CD4-positive, CD25-positive, alpha-beta regulatory T cell (primary cell): ENCODE measurements around the gene MVB12B. TPM values are rescaled to one million over a fixed set of nuclear protein-coding genes. Genes with fewer than 3 reads are reported as not detected.

Experiments used
- ATAC-seq, 2 donors: fragments of 150-1000 bp; cut with Tn5 transposase; one replicate each; pipeline ENCODE4 v1.10.0; 2021; ENCODE audit warnings: low read depth in 2 of 2, moderate number of reproducible peaks in 2 of 2, moderate library complexity in 1 of 2
- DNase-seq, 3 donors: peaks; one replicate each; pipeline versions ENCODE4 v3.0.0 to v3.0.0-alpha.2; 2012 to 2022; ENCODE audit warnings: mixed read lengths in 1 of 3
- H3K27ac ChIP-seq: one replicate; pipeline ENCODE4 v1.7.0; 2013; ENCODE audit warnings: mild to moderate bottlenecking, low read length; ENCODE audit not compliant: insufficient read depth, poor library complexity, severe bottlenecking
- H3K27me3 ChIP-seq: one replicate; pipeline ENCODE4 v1.7.0; 2013; ENCODE audit warnings: low read length; ENCODE audit not compliant: control insufficient read depth, insufficient read depth
- H3K36me3 ChIP-seq: one replicate; pipeline ENCODE4 v1.7.0; 2013; ENCODE audit warnings: mild to moderate bottlenecking, low read length, moderate library complexity; ENCODE audit not compliant: control insufficient read depth, insufficient read depth
- H3K4me1 ChIP-seq: 2 replicates; pipeline ENCODE4 v1.7.0; 2013; ENCODE audit warnings: mild to moderate bottlenecking, low read length; ENCODE audit not compliant: insufficient read depth, control insufficient read depth, poor library complexity, severe bottlenecking
- H3K4me3 ChIP-seq: one replicate; pipeline ENCODE4 v1.7.0; 2013; ENCODE audit warnings: low read depth, mild to moderate bottlenecking, low read length, moderate library complexity
- H3K9me3 ChIP-seq, 2 experiments: 1 replicate in 1 of 2; 2 replicates in 1 of 2; pipeline ENCODE4 v1.7.0; 2013; ENCODE audit warnings: low read length in 2 of 2, mild to moderate bottlenecking in 1 of 2, moderate library complexity in 1 of 2; ENCODE audit not compliant: control insufficient read depth in 2 of 2
- H3K27ac Mint-ChIP-seq, 3 donors: one replicate each; pipeline ENCODE4 v1.8.0; 2020 to 2022; ENCODE audit warnings: mild to moderate bottlenecking in 3 of 3, mixed read lengths in 3 of 3, moderate library complexity in 2 of 3
- H3K27me3 Mint-ChIP-seq: one replicate; pipeline ENCODE4 v1.8.0; 2022; ENCODE audit warnings: mild to moderate bottlenecking, mixed read lengths
- H3K36me3 Mint-ChIP-seq: one replicate; pipeline ENCODE4 v1.8.0; 2020; ENCODE audit warnings: mixed read lengths
- H3K4me1 Mint-ChIP-seq, 4 donors: one replicate each; pipeline ENCODE4 v1.8.0; 2020 to 2022; ENCODE audit warnings: mixed read lengths in 4 of 4, mild to moderate bottlenecking in 1 of 4
- H3K4me3 Mint-ChIP-seq, 4 donors: one replicate each; pipeline ENCODE4 v1.8.0; 2020 to 2022; ENCODE audit warnings: mild to moderate bottlenecking in 4 of 4, mixed read lengths in 4 of 4, moderate library complexity in 3 of 4
- H3K9me3 Mint-ChIP-seq, 7 donors: one replicate each; pipeline ENCODE4 v1.8.0; 2020 to 2022; ENCODE audit warnings: mixed read lengths in 7 of 7, mild to moderate bottlenecking in 3 of 7, moderate library complexity in 2 of 7
- polyA plus RNA-seq, 4 donors: library from polyadenylated mRNA; unstranded; fragments of 300-500 nt; fragmentation: Illumina TruSeq; gene quantifications; one replicate each; pipeline ENCODE4 v1.2.3, GENCODE V29; 2021
- total RNA-seq: library from RNA; stranded (reverse); gene quantifications from one replicate; pipeline ENCODE4 v1.2.3, GENCODE V29; 2022

The MVB12B gene
- total and polyA plus RNA-seq, 5 donors from 2014 or later, result 0.60 to 5.1 (median 1.4) TPM

GRCh38 chr9:126304207-126304970, 22.2 kb upstream of the MVB12B start:
- H3K9me3 ChIP-seq, result no peaks in the 10 kb centered on the region
- peaks cover 0 to 8% (median 4%) of the 10 kb centered on the region in 4 donors for H3K4me1 Mint-ChIP-seq
- H3K27ac ChIP-seq, result no peak overlapping the region
- no peaks in the 10 kb centered on the region for H3K36me3 Mint-ChIP-seq
- H3K4me3 ChIP-seq, result no peak overlapping the region
- no peak for DNase-seq
- no peaks in the 10 kb centered on the region for H3K9me3 Mint-ChIP-seq
- no peak overlapping the region for H3K27ac Mint-ChIP-seq
- ATAC-seq, result no peak
- H3K27me3 Mint-ChIP-seq, result peaks cover 6% of the 10 kb centered on the region
- H3K27me3 ChIP-seq, result no peaks in the 10 kb centered on the region
- H3K4me1 ChIP-seq, result no peaks in the 10 kb centered on the region
- H3K36me3 ChIP-seq, result no peaks in the 10 kb centered on the region
- no peak overlapping the region for H3K4me3 Mint-ChIP-seq

DNA sequence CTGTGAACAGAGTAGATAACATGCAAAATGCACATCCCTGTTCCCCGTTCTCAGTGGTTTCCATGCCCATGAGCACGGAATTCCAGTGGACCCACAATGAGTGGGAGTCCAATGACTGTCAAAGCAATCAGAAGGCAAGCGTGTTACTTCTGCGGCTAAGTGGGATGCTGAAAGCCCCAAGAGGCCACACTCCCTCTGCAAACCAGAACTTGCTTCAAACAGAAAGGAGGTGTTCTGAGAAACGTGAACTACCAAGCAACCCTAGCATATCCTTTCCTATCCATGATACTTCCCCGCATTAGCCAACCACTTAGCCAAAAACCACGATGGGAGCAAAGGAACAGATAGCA, 21.7 kb upstream of the MVB12B start:
- DNase-seq, result no peak

GRCh38 chr9:126306071-126306647, 20.5 kb upstream of the MVB12B start:
- no peak for ATAC-seq
- no peaks in the 10 kb centered on the region for H3K36me3 Mint-ChIP-seq
- Histone ChIP-seq H3K4me3 (no peak overlapping the region), H3K27ac (no peak overlapping the region), H3K9me3 (no peaks in the 10 kb centered on the region), H3K36me3 (no peaks in the 10 kb centered on the region), H3K4me1 (no peaks in the 10 kb centered on the region), H3K27me3 (no peaks in the 10 kb centered on the region)
- DNase-seq, result no peak
- peaks cover 6% of the 10 kb centered on the region for H3K27me3 Mint-ChIP-seq
- H3K9me3 Mint-ChIP-seq, result no peaks in the 10 kb centered on the region
- no peak overlapping the region for H3K4me3 Mint-ChIP-seq
- H3K27ac Mint-ChIP-seq, result no peak overlapping the region
- peaks cover 0 to 8% (median 4%) of the 10 kb centered on the region in 4 donors for H3K4me1 Mint-ChIP-seq

More for the DNA sequence above, 21.7 kb upstream of the MVB12B start:
- Mint-ChIP-seq H3K4me3 (no peak overlapping the region), H3K36me3 (no peaks in the 10 kb centered on the region), H3K4me1 (peaks cover 0 to 8% (median 4%) of the 10 kb centered on the region in 4 donors), H3K9me3 (no peaks in the 10 kb centered on the region), H3K27ac (no peak overlapping the region), H3K27me3 (peaks cover 6% of the 10 kb centered on the region)
- H3K27me3 ChIP-seq, result no peaks in the 10 kb centered on the region
- H3K9me3 ChIP-seq, result no peaks in the 10 kb centered on the region
- H3K27ac ChIP-seq, result no peak overlapping the region
- no peak for ATAC-seq
- no peaks in the 10 kb centered on the region for H3K36me3 ChIP-seq
- H3K4me1 ChIP-seq, result no peaks in the 10 kb centered on the region
- H3K4me3 ChIP-seq, result no peak overlapping the region

- H3K27ac Mint-ChIP-seq, result no peak overlapping the region
Observed at GRCh38 chr9:126307322-126308061, 19.1 kb upstream of the MVB12B start.

GRCh38 chr9:126309427-126310189, 17.0 kb upstream of the MVB12B start:
- ATAC-seq (no peak), DNase-seq (no peak)
- Mint-ChIP-seq H3K27me3 (no peaks in the 10 kb centered on the region), H3K27ac (peak overlapping the region in 1 of 3 donors; percentile 43), H3K4me1 (peaks cover 0 to 3% (median under 1%) of the 10 kb centered on the region in 4 donors), H3K36me3 (peaks cover 4% of the 10 kb centered on the region), H3K9me3 (no peaks in the 10 kb centered on the region), H3K4me3 (no peak overlapping the region)
- Histone ChIP-seq H3K9me3 (no peaks in the 10 kb centered on the region), H3K27ac (no peak overlapping the region), H3K36me3 (no peaks in the 10 kb centered on the region), H3K27me3 (no peaks in the 10 kb centered on the region), H3K4me3 (no peak overlapping the region), H3K4me1 (no peaks in the 10 kb centered on the region)

More at GRCh38 chr9:126307322-126308061, 19.1 kb upstream of the MVB12B start:
- H3K4me3 Mint-ChIP-seq, result no peak overlapping the region
- peaks cover 4% of the 10 kb centered on the region for H3K36me3 Mint-ChIP-seq
- no peak overlapping the region for H3K4me3 ChIP-seq
- H3K27me3 ChIP-seq, result no peaks in the 10 kb centered on the region
- ATAC-seq (no peak), DNase-seq (no peak)
- no peak overlapping the region for H3K27ac ChIP-seq
- no peaks in the 10 kb centered on the region for H3K9me3 ChIP-seq
- no peaks in the 10 kb centered on the region for H3K27me3 Mint-ChIP-seq
- H3K9me3 Mint-ChIP-seq, result no peaks in the 10 kb centered on the region
- H3K4me1 Mint-ChIP-seq, result peaks cover 0 to 3% (median under 1%) of the 10 kb centered on the region in 4 donors
- no peaks in the 10 kb centered on the region for H3K36me3 ChIP-seq
- H3K4me1 ChIP-seq, result no peaks in the 10 kb centered on the region

- no peak for DNase-seq
- ATAC-seq, result no peak
- Mint-ChIP-seq H3K27ac (peak overlapping the region in 1 of 3 donors; percentile 29), H3K9me3 (peaks cover 0 to 2% (median 0%) of the 10 kb centered on the region in 7 donors), H3K4me1 (peaks cover 0 to 2% (median 0%) of the 10 kb centered on the region in 4 donors), H3K36me3 (peaks cover 4% of the 10 kb centered on the region), H3K4me3 (no peak overlapping the region), H3K27me3 (peaks cover 7% of the 10 kb centered on the region)
- Histone ChIP-seq H3K4me3 (no peak overlapping the region), H3K4me1 (no peaks in the 10 kb centered on the region), H3K9me3 (no peaks in the 10 kb centered on the region), H3K36me3 (no peaks in the 10 kb centered on the region), H3K27me3 (no peaks in the 10 kb centered on the region), H3K27ac (no peak overlapping the region)
Observed at GRCh38 chr9:126312584-126313551, 13.8 kb upstream of the MVB12B start.
